Stimulated activated effector memory CD8-positive, alpha-beta T cell treated with anti-CD3 and anti-CD28 coated beads, Interleukin-12 subunit alpha, Interleukin-12 subunit beta, amount 100 ng/mL, for 72 hours (primary cell): ENCODE data around the gene LHFPL3.
"Not testable (repeated sequence)": the region's sequence is repeated elsewhere in the genome, so short reads cannot be mapped to it uniquely, and the experiment has no call there.

ENCODE experiments used
- ATAC-seq: fragments of 150-1000 bp; cut with Tn5 transposase; 2 replicates; pipeline ENCODE4 v1.10.0; 2021
- DNase-seq, 2 donors: peaks; one replicate each; pipeline ENCODE4 v3.0.0; 2021 to 2022; ENCODE audit warnings: low spot score in 2 of 2
- H3K27ac Mint-ChIP-seq: one replicate; pipeline ENCODE4 v1.8.0; 2022; ENCODE audit warnings: mild to moderate bottlenecking, mixed read lengths
- H3K36me3 Mint-ChIP-seq: one replicate; pipeline ENCODE4 v1.8.0; 2022; ENCODE audit warnings: mild to moderate bottlenecking, mixed read lengths
- H3K4me1 Mint-ChIP-seq: one replicate; pipeline ENCODE4 v1.8.0; 2022; ENCODE audit warnings: mixed read lengths
- H3K4me3 Mint-ChIP-seq: one replicate; pipeline ENCODE4 v1.8.0; 2022; ENCODE audit warnings: mild to moderate bottlenecking, mixed read lengths
- H3K9me3 Mint-ChIP-seq: one replicate; pipeline ENCODE4 v1.8.0; 2022; ENCODE audit warnings: mixed read lengths

Gene LHFPL3

DNA sequence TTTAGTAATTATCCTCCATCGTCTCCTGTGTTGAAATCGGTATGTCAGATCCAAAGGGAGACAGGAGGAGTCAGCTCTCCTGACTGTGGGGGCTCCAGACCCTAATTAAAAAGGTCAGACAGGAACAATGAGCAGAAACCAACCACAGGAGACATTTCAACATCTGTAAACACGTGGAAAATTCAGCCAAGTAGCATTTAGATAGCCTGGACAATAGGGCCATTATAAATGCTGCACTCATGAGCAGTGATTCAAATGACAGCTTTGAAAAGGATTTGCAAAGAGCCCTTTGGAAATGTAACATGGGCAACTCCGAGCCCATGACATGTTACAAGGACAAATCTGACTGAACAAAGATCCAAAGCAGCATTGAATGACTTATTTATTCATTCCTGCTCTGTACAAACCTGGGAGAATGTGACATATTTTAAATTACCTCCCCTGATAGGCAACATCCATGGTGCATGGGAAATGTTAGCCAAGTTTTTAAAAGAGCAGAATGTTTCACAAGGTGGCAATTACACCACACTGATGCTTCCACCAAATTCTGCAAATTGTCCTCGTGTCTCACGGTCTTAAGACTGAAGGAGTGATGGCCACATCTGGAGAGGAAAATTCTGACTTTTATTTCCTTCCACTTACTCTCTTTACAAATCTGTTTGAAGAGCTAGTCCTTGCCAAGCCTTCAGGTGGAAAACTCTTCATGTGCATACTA lies 572.3 kb downstream of the LHFPL3 start:
- no peaks in the 10 kb centered on the region for H3K9me3 Mint-ChIP-seq
- DNase-seq (no peak), ATAC-seq (no peak)
- no peak overlapping the region for H3K27ac Mint-ChIP-seq
- no peaks in the 10 kb centered on the region for H3K36me3 Mint-ChIP-seq
- H3K4me3 Mint-ChIP-seq = no peak overlapping the region
- no peaks in the 10 kb centered on the region for H3K4me1 Mint-ChIP-seq

GRCh38 chr7:104901240-104901619 lies 572.8 kb downstream of the LHFPL3 start:
- ATAC-seq (no peak), DNase-seq (no peak)
- Mint-ChIP-seq H3K36me3 (no peaks in the 10 kb centered on the region), H3K4me3 (no peak overlapping the region), H3K27ac (no peak overlapping the region), H3K4me1 (no peaks in the 10 kb centered on the region), H3K9me3 (no peaks in the 10 kb centered on the region)

DNA sequence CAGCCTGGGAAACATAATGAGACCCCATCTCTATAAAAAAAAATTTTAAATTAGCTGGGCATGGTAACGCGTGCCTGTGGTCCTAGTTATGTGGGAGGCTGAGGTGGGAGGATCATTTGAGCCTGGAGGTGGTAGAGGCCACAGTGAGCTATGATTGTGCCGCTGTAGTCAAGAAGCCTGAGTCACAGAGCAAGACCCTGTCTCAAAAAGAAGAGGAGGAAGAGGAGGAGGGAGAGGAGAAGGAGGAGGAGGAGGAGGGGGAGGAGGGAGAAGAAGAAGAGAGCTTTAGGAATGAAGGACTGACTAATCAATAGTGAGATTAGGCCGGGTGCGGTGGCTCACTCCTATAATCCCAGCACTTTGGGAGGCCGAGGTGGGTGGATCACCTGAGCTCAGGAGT lies 573.8 kb downstream of the LHFPL3 start:
- Mint-ChIP-seq H3K4me3 (no peak overlapping the region), H3K9me3 (no peaks in the 10 kb centered on the region), H3K27ac (no peak overlapping the region), H3K36me3 (no peaks in the 10 kb centered on the region), H3K4me1 (no peaks in the 10 kb centered on the region)
- ATAC-seq (no peak), DNase-seq (no peak)

DNA sequence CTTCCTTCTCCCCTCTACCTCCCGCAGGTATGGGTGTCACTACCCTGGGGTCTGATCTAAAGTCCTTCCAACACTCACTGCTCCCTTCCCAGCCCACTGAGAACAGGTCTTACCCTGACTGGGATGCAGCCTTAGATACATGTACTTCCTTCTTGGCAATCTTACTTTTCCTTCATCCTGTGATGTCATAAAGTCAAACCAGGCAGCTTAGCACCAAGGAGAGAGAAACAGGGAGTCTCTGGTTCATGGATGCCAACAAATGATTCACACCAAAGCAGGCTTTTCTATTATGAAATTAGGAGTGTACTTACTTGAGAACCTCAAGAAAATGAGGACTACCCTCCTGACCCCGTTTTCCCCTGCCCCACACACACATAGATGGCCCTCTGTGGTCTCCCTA lies 574.6 kb downstream of the LHFPL3 start:
- Mint-ChIP-seq H3K27ac (no peak overlapping the region), H3K9me3 (no peaks in the 10 kb centered on the region), H3K4me1 (no peaks in the 10 kb centered on the region), H3K36me3 (no peaks in the 10 kb centered on the region), H3K4me3 (no peak overlapping the region)
- DNase-seq = no peak
- no peak for ATAC-seq

DNA sequence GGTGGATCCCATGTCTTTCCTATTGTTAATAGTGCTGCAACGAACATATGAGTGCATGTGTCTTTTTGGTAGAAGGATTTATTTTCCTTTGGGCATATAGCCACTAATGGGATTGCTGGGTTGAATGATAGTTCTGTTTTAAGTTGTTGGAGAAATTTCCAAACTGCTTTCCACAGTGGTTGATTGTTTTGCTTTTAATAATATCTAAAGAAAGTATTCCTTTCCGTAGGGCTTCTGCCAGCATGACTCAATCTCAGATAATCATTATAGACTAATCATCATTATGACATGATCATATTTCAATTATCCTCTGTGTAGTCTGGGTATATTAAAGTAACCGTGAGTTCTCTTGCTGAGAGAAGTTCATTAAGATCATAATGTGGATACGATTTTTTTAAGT lies 575.4 kb downstream of the LHFPL3 start:
- Mint-ChIP-seq H3K27ac (no peak overlapping the region), H3K4me1 (no peaks in the 10 kb centered on the region), H3K36me3 (no peaks in the 10 kb centered on the region), H3K9me3 (no peaks in the 10 kb centered on the region), H3K4me3 (no peak overlapping the region)
- DNase-seq = no peak
- no peak for ATAC-seq

GRCh38 chr7:104906032-104906431 lies 577.6 kb downstream of the LHFPL3 start:
- H3K27ac Mint-ChIP-seq = no peak overlapping the region
- H3K9me3 Mint-ChIP-seq = no peaks in the 10 kb centered on the region
- no peak for ATAC-seq
- H3K36me3 Mint-ChIP-seq = no peaks in the 10 kb centered on the region
- DNase-seq = no peak
- H3K4me3 Mint-ChIP-seq = no peak overlapping the region
- H3K4me1 Mint-ChIP-seq = no peaks in the 10 kb centered on the region

GRCh38 chr7:104906556-104906955 lies 578.2 kb downstream of the LHFPL3 start:
- DNase-seq (no peak), ATAC-seq (no peak)
- no peaks in the 10 kb centered on the region for H3K4me1 Mint-ChIP-seq
- H3K9me3 Mint-ChIP-seq = no peaks in the 10 kb centered on the region
- H3K4me3 Mint-ChIP-seq = no peak overlapping the region
- H3K27ac Mint-ChIP-seq = no peak overlapping the region
- no peaks in the 10 kb centered on the region for H3K36me3 Mint-ChIP-seq

GRCh38 chr7:104908636-104909035 lies 580.2 kb downstream of the LHFPL3 start:
- Mint-ChIP-seq H3K36me3 (no peaks in the 10 kb centered on the region), H3K9me3 (no peaks in the 10 kb centered on the region), H3K27ac (no peak overlapping the region), H3K4me1 (no peaks in the 10 kb centered on the region), H3K4me3 (no peak overlapping the region)
- no peak for DNase-seq
- ATAC-seq = no peak

GRCh38 chr7:104909096-104909495 lies 580.7 kb downstream of the LHFPL3 start:
- ATAC-seq (no peak), DNase-seq (no peak)
- Mint-ChIP-seq H3K36me3 (no peaks in the 10 kb centered on the region), H3K27ac (no peak overlapping the region), H3K4me1 (no peaks in the 10 kb centered on the region), H3K9me3 (no peaks in the 10 kb centered on the region), H3K4me3 (no peak overlapping the region)

DNA sequence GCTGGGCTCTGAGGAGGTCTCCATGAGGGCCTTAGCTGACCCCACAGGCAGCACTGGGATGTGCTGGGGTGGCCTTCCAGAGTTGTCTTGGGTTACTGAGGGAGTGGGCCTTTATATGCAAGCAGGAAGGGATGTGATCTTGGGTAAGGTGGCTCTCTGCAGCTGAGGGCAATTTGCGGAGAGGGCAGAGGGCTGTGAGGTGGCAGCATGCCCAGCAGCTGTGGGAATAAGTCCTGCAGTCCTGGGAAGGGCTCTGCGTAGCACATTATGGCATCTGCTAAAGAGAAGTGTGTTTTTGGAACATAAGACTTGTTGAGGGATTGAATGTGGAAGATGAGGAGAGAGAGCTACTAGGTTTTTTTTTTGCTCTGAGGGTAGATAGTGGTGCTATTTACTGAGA lies 586.0 kb downstream of the LHFPL3 start:
- H3K9me3 Mint-ChIP-seq = no peaks in the 10 kb centered on the region
- DNase-seq = no peak
- H3K4me1 Mint-ChIP-seq = no peaks in the 10 kb centered on the region
- ATAC-seq = no peak
- no peak overlapping the region for H3K27ac Mint-ChIP-seq
- H3K36me3 Mint-ChIP-seq = no peaks in the 10 kb centered on the region
- no peak overlapping the region for H3K4me3 Mint-ChIP-seq

- no peaks in the 10 kb centered on the region for H3K9me3 Mint-ChIP-seq
- no peaks in the 10 kb centered on the region for H3K36me3 Mint-ChIP-seq
- no peak overlapping the region for H3K4me3 Mint-ChIP-seq
- no peak for ATAC-seq
- DNase-seq = no peak
- H3K27ac Mint-ChIP-seq = no peak overlapping the region
- H3K4me1 Mint-ChIP-seq = peaks cover 6% of the 10 kb centered on the region
These were observed 593.2 kb downstream of the LHFPL3 start for GRCh38 chr7:104921596-104921995.

DNA sequence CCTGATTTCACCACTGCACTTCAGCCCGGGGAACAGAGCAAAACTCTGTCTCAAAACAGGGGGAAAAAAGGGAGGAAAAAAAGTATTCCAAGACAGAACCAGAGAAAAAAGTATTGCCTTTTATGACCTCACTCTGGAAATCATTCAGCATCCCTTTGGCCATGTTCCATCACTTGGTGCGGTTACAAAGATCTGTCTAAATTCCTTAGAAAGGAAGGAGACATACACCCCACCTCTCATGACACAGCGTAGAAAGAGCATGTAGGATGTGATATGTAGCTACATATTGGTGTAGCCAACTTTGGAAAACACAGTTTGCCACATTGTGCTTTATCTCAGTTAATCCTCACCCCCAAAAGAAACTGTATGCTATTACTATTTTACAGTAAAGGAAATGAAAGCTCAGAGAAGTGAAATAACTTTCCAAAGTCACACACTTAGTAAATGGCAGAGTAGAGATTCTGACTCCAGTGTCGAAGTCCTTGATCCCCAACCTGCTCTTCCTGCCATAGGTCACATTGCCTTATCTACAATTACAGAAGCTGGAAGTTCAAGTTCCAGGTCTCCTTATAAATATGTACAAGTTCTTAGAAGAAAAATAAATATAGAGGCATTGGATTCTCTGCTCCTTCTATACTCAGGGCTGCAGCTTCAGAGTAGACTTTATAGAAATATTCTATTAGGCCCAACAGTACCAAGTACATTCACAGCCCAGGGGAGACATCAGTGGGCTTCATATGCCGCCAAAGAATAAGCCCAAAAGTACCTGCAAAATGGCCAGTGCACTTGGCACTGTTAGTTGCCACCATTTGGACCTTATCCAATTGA lies 594.0 kb downstream of the LHFPL3 start:
- no peaks in the 10 kb centered on the region for H3K9me3 Mint-ChIP-seq
- H3K27ac Mint-ChIP-seq = peak overlapping the region; percentile 43
- H3K4me3 Mint-ChIP-seq = no peak overlapping the region
- H3K36me3 Mint-ChIP-seq = no peaks in the 10 kb centered on the region
- H3K4me1 Mint-ChIP-seq = peaks cover 6% of the 10 kb centered on the region
- ATAC-seq (no peak), DNase-seq (no peak)

DNA sequence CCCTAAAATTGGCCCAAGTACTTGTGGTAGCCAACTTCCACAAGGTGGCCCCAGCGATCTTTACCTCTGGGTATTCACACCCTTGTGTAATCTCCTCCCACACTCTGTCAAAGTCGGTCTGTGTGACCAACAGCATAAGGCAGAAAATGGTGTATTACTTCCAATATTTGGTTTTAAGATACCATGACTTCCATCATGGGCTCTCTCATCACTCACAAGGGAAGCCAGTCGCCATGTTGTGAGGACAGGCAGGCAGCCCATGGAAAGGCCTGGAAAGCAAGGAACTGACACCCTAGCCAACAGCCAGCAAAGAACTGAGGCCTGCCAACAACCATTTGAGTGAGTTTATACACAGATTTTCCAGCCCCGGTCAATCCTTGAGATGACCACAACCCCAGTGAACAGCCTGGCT lies 594.6 kb downstream of the LHFPL3 start:
- no peaks in the 10 kb centered on the region for H3K36me3 Mint-ChIP-seq
- no peaks in the 10 kb centered on the region for H3K9me3 Mint-ChIP-seq
- H3K4me1 Mint-ChIP-seq = peaks cover 6% of the 10 kb centered on the region
- DNase-seq (peak; percentile 49 to 84), ATAC-seq (peak; percentile 98)
- peak overlapping the region; percentile 43 for H3K27ac Mint-ChIP-seq
- no peak overlapping the region for H3K4me3 Mint-ChIP-seq

- not testable (repeated sequence) for H3K27ac Mint-ChIP-seq
These were observed 597.8 kb downstream of the LHFPL3 start for GRCh38 chr7:104926189-104926588.

GRCh38 chr7:104926601-104927041 lies 598.2 kb downstream of the LHFPL3 start:
- Mint-ChIP-seq H3K4me1 (peaks cover 11% of the 10 kb centered on the region), H3K27ac (no peak overlapping the region), H3K36me3 (no peaks in the 10 kb centered on the region), H3K4me3 (no peak overlapping the region), H3K9me3 (no peaks in the 10 kb centered on the region)
- no peak for ATAC-seq
- DNase-seq = no peak

More at GRCh38 chr7:104926189-104926588, 597.8 kb downstream of the LHFPL3 start:
- not testable (repeated sequence) for H3K4me3 Mint-ChIP-seq, H3K4me1 Mint-ChIP-seq, ATAC-seq, H3K9me3 Mint-ChIP-seq, DNase-seq, H3K36me3 Mint-ChIP-seq

DNA sequence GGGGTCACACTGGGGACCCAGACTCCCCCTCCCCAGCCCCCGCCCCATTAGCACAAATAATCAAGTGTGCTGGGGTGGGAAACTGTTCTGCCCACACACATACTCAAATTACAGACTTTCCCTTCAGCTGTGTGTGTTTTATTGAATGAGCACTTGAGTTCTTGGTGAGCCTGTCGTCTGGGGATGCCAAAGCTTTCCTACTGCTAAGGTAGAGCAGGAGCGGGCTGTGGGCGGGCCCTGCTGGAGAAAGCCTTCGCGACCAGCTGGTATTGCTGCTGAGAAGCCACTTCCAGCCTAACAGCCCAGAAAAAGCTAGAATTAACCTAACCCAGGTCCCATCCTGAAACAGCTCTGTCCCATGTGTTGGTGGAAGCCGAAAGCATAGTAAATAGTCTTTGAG lies 598.7 kb downstream of the LHFPL3 start:
- Mint-ChIP-seq H3K9me3 (no peaks in the 10 kb centered on the region), H3K27ac (no peak overlapping the region), H3K4me3 (no peak overlapping the region), H3K4me1 (peaks cover 11% of the 10 kb centered on the region), H3K36me3 (no peaks in the 10 kb centered on the region)
- DNase-seq (no peak), ATAC-seq (no peak)
